Measurements from ENCODE around the gene CCND1. TPM values are rescaled to one million over a fixed set of nuclear protein-coding genes. Genes with fewer than 3 reads are reported as not detected.

Gene CCND1
- total and polyA plus RNA-seq, 2 donors (not counting 1 experiment from before 2014, with no cell fraction given), result 322 to 548 TPM

- no peaks in the 10 kb centered on the region for H3K79me2 ChIP-seq (ENCODE audit: control insufficient read depth, insufficient read depth, low read length)
These were observed 10.9 kb upstream of the CCND1 start for GRCh38 chr11:69630017-69630416.

DNA sequence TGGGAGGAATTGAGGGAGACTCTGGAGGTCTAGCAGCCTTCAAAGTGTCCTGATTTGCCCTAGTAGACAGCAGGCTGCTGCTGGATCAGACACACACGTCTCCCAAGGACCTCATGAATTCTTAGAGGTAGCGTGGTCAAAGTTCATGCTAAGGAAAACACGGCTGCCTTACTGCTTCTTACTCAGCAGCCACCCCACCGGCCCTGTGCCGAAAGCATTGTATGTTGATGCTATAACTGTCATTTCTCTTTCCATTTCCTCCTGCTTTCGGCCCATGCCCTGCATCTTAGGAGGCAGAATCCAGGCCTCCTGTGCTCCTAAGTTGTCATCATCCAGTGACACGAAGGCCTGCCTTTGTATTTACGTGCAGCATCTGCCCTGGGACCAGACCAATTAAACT is 10.5 kb upstream of the CCND1 start:
- Histone ChIP-seq H3K27ac (ENCODE audit: insufficient read depth, low read length) (no peak overlapping the region), H3K27me3 (ENCODE audit: control insufficient read depth, insufficient read depth, low read length) (no peaks in the 10 kb centered on the region), H4K20me1 (ENCODE audit: control insufficient read depth, extremely low read depth, insufficient read depth, low read length) (no peaks in the 10 kb centered on the region), H3K36me3 (ENCODE audit: control insufficient read depth, insufficient read depth, low read length) (no peaks in the 10 kb centered on the region), H3K4me1 (ENCODE audit: control insufficient read depth, extremely low read depth, insufficient read depth, low read length) (no peaks in the 10 kb centered on the region), H3K4me3 (replicated peaks in 1 of 4; ENCODE audit: control extremely low read depth in 1 of 4, insufficient read depth in 1 of 4, low read depth in 3 of 4, low read length in 4 of 4) (no peak overlapping the region), H3K9ac (ENCODE audit: insufficient read depth, low read length) (no peak overlapping the region), H3K79me2 (ENCODE audit: control insufficient read depth, insufficient read depth, low read length) (no peaks in the 10 kb centered on the region), H2AFZ (ENCODE audit: low read length) (no peak overlapping the region), H3K9me3 (ENCODE audit: control insufficient read depth, insufficient read depth, low read depth, low read length) (no peaks in the 10 kb centered on the region), H3K4me2 (ENCODE audit: extremely low read depth, insufficient read depth, low read length) (no peak overlapping the region)
- DNase-seq (ENCODE audit: low read depth in 2 of 2), result no peak
- no peak for TF ChIP-seq EZH2 (IDR thresholded peaks at IDR 0.05; ENCODE audit: low read length, missing control alignments)

More at GRCh38 chr11:69630017-69630416, 10.9 kb upstream of the CCND1 start:
- no peak overlapping the region for H3K27ac ChIP-seq (ENCODE audit: insufficient read depth, low read length)
- no peak for TF ChIP-seq EZH2 (IDR thresholded peaks at IDR 0.05; ENCODE audit: low read length, missing control alignments)
- TF ChIP-seq, protein P1, sequence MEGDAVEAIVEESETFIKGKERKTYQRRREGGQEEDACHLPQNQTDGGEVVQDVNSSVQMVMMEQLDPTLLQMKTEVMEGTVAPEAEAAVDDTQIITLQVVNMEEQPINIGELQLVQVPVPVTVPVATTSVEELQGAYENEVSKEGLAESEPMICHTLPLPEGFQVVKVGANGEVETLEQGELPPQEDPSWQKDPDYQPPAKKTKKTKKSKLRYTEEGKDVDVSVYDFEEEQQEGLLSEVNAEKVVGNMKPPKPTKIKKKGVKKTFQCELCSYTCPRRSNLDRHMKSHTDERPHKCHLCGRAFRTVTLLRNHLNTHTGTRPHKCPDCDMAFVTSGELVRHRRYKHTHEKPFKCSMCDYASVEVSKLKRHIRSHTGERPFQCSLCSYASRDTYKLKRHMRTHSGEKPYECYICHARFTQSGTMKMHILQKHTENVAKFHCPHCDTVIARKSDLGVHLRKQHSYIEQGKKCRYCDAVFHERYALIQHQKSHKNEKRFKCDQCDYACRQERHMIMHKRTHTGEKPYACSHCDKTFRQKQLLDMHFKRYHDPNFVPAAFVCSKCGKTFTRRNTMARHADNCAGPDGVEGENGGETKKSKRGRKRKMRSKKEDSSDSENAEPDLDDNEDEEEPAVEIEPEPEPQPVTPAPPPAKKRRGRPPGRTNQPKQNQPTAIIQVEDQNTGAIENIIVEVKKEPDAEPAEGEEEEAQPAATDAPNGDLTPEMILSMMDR (conservative IDR thresholded peaks at IDR 0.05 in 1 of 2, IDR thresholded peaks at IDR 0.05 in 1 of 2; ENCODE audit: low read depth in 1 of 2, low read length in 2 of 2), result no peak
- DNase-seq (ENCODE audit: low read depth in 2 of 2), result no peak
- H4K20me1 ChIP-seq (ENCODE audit: control insufficient read depth, extremely low read depth, insufficient read depth, low read length), result no peaks in the 10 kb centered on the region
- no peaks in the 10 kb centered on the region for H3K9me3 ChIP-seq (ENCODE audit: control insufficient read depth, insufficient read depth, low read depth, low read length)
- no peaks in the 10 kb centered on the region for H3K4me1 ChIP-seq (ENCODE audit: control insufficient read depth, extremely low read depth, insufficient read depth, low read length)
- no peak overlapping the region for H3K9ac ChIP-seq (ENCODE audit: insufficient read depth, low read length)
- H3K4me2 ChIP-seq (ENCODE audit: extremely low read depth, insufficient read depth, low read length), result no peak overlapping the region
- H2AFZ ChIP-seq (ENCODE audit: low read length), result no peak overlapping the region
- H3K4me3 ChIP-seq (replicated peaks in 1 of 4; ENCODE audit: control extremely low read depth in 1 of 4, insufficient read depth in 1 of 4, low read depth in 3 of 4, low read length in 4 of 4), result no peak overlapping the region
- no peaks in the 10 kb centered on the region for H3K36me3 ChIP-seq (ENCODE audit: control insufficient read depth, insufficient read depth, low read length)
- H3K27me3 ChIP-seq (ENCODE audit: control insufficient read depth, insufficient read depth, low read length), result no peaks in the 10 kb centered on the region

DNA sequence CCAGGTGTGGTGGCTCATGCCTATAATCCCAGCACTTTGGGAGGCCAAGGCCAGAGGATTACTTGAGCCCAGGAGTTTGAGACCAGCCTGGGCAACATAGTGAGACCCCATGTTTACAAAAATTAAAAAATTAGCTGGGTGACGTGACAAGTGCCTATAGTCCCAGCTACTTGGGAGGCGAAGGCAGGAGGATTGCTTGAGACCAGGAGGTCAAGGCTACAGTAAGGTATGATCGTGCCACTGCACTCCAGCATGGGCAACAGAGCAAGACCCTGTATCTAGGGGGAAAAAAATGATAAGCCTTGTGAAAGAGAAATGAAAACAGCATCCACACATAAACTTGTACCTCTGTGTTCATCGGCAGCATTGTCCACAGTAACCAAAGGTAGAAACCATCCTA is 8.1 kb upstream of the CCND1 start:
- Histone ChIP-seq H3K27ac (ENCODE audit: insufficient read depth, low read length) (no peak overlapping the region), H3K4me3 (replicated peaks in 1 of 4; ENCODE audit: control extremely low read depth in 1 of 4, insufficient read depth in 1 of 4, low read depth in 3 of 4, low read length in 4 of 4) (no peak overlapping the region), H4K20me1 (ENCODE audit: control insufficient read depth, extremely low read depth, insufficient read depth, low read length) (no peaks in the 10 kb centered on the region), H3K79me2 (ENCODE audit: control insufficient read depth, insufficient read depth, low read length) (no peaks in the 10 kb centered on the region), H2AFZ (ENCODE audit: low read length) (no peak overlapping the region), H3K4me2 (ENCODE audit: extremely low read depth, insufficient read depth, low read length) (no peak overlapping the region), H3K9me3 (ENCODE audit: control insufficient read depth, insufficient read depth, low read depth, low read length) (no peaks in the 10 kb centered on the region), H3K27me3 (ENCODE audit: control insufficient read depth, insufficient read depth, low read length) (no peaks in the 10 kb centered on the region), H3K4me1 (ENCODE audit: control insufficient read depth, extremely low read depth, insufficient read depth, low read length) (peaks cover 5% of the 10 kb centered on the region), H3K9ac (ENCODE audit: insufficient read depth, low read length) (no peak overlapping the region), H3K36me3 (ENCODE audit: control insufficient read depth, insufficient read depth, low read length) (no peaks in the 10 kb centered on the region)
- DNase-seq (ENCODE audit: low read depth in 2 of 2), result no peak
- TF ChIP-seq, protein P1 (conservative IDR thresholded peaks at IDR 0.05 in 1 of 2, IDR thresholded peaks at IDR 0.05 in 1 of 2; ENCODE audit: low read depth in 1 of 2, low read length in 2 of 2), result no peak
- no peak for TF ChIP-seq EZH2 (IDR thresholded peaks at IDR 0.05; ENCODE audit: low read length, missing control alignments)
